ENCODE data around the gene WSCD2. TPM values are rescaled to one million over a fixed set of nuclear protein-coding genes. Genes with fewer than 3 reads are reported as not detected.

Gene WSCD2
- total RNA-seq, result 0.86 and 0.89 TPM in 2 replicates
- long read RNA-seq, result 0 reads

- Mint-ChIP-seq H3K9me3 (ENCODE audit: unreplicated experiment) (no peaks in the 10 kb centered on the region), H3K27ac (ENCODE audit: unreplicated experiment) (no peak within 1 kb of the TSS), H3K27me3 (ENCODE audit: unreplicated experiment) (peaks cover 35% of the 10 kb centered on the region), H3K4me1 (ENCODE audit: unreplicated experiment) (peaks cover 5% of the 10 kb centered on the region), H3K36me3 (ENCODE audit: unreplicated experiment) (no peaks in the 10 kb centered on the region), H3K4me3 (ENCODE audit: unreplicated experiment) (peak within 1 kb of the TSS; percentile 76)
- peak; percentile 40 for TF ChIP-seq CTCF (IDR thresholded peaks at IDR 0.05)
- peak; percentile 85 for DNase-seq (ENCODE audit: extremely low spot score, unreplicated experiment)
Observed at GRCh38 chr12:108129017-108129812, at the start of gene WSCD2. Gene WSCD2, plus strand, starts transcription at chr12:108129288. Its CDS starts 66,545 bp downstream, at chr12:108195833.

- TF ChIP-seq CTCF (IDR thresholded peaks at IDR 0.05), result no peak
- H3K4me3 Mint-ChIP-seq (ENCODE audit: unreplicated experiment), result no peak overlapping the region
- H3K4me1 Mint-ChIP-seq (ENCODE audit: unreplicated experiment), result no peaks in the 10 kb centered on the region
- no peak for DNase-seq (ENCODE audit: extremely low spot score, unreplicated experiment)
- peaks cover 4% of the 10 kb centered on the region for H3K9me3 Mint-ChIP-seq (ENCODE audit: unreplicated experiment)
- H3K27me3 Mint-ChIP-seq (ENCODE audit: unreplicated experiment), result no peaks in the 10 kb centered on the region
- H3K36me3 Mint-ChIP-seq (ENCODE audit: unreplicated experiment), result no peaks in the 10 kb centered on the region
- H3K27ac Mint-ChIP-seq (ENCODE audit: unreplicated experiment), result no peak overlapping the region
Observed at GRCh38 chr12:108079721-108080120, 49.4 kb upstream of the WSCD2 start.

- Mint-ChIP-seq H3K4me3 (ENCODE audit: unreplicated experiment) (no peak overlapping the region), H3K36me3 (ENCODE audit: unreplicated experiment) (no peaks in the 10 kb centered on the region), H3K9me3 (ENCODE audit: unreplicated experiment) (peaks cover 4% of the 10 kb centered on the region), H3K27ac (ENCODE audit: unreplicated experiment) (no peak overlapping the region), H3K27me3 (ENCODE audit: unreplicated experiment) (no peaks in the 10 kb centered on the region), H3K4me1 (ENCODE audit: unreplicated experiment) (no peaks in the 10 kb centered on the region)
- no peak for DNase-seq (ENCODE audit: extremely low spot score, unreplicated experiment)
- no peak for TF ChIP-seq CTCF (IDR thresholded peaks at IDR 0.05)
Observed at GRCh38 chr12:108080363-108080762, 48.7 kb upstream of the WSCD2 start.

- peaks cover 10% of the 10 kb centered on the region for H3K9me3 Mint-ChIP-seq (ENCODE audit: unreplicated experiment)
- TF ChIP-seq CTCF (IDR thresholded peaks at IDR 0.05), result no peak
- no peak overlapping the region for H3K27ac Mint-ChIP-seq (ENCODE audit: unreplicated experiment)
- DNase-seq (ENCODE audit: extremely low spot score, unreplicated experiment), result no peak
- no peaks in the 10 kb centered on the region for H3K27me3 Mint-ChIP-seq (ENCODE audit: unreplicated experiment)
- no peak overlapping the region for H3K4me3 Mint-ChIP-seq (ENCODE audit: unreplicated experiment)
- H3K4me1 Mint-ChIP-seq (ENCODE audit: unreplicated experiment), result no peaks in the 10 kb centered on the region
- no peaks in the 10 kb centered on the region for H3K36me3 Mint-ChIP-seq (ENCODE audit: unreplicated experiment)
Observed at GRCh38 chr12:108082485-108082884, 46.6 kb upstream of the WSCD2 start.

GRCh38 chr12:108087900-108088299, 41.2 kb upstream of the WSCD2 start:
- H3K27ac Mint-ChIP-seq (ENCODE audit: unreplicated experiment), result no peak overlapping the region
- H3K9me3 Mint-ChIP-seq (ENCODE audit: unreplicated experiment), result peaks cover 25% of the 10 kb centered on the region
- no peaks in the 10 kb centered on the region for H3K4me1 Mint-ChIP-seq (ENCODE audit: unreplicated experiment)
- H3K4me3 Mint-ChIP-seq (ENCODE audit: unreplicated experiment), result no peak overlapping the region
- no peaks in the 10 kb centered on the region for H3K27me3 Mint-ChIP-seq (ENCODE audit: unreplicated experiment)
- DNase-seq (ENCODE audit: extremely low spot score, unreplicated experiment), result no peak
- no peaks in the 10 kb centered on the region for H3K36me3 Mint-ChIP-seq (ENCODE audit: unreplicated experiment)
- TF ChIP-seq CTCF (IDR thresholded peaks at IDR 0.05), result no peak

All from osteocyte (in vitro differentiated cells).